Activated T-helper 17 cell treated with anti-CD3 and anti-CD28 coated beads, Interleukin-2, amount 50 U/mL, for 72 hours (primary cell): ENCODE data around the gene COG3. TPM values are rescaled to one million over a fixed set of nuclear protein-coding genes. Genes with fewer than 3 reads are reported as not detected.
A peak's percentile ranks its signal among the peaks of the same experiment; 100 is the strongest.

Experiments
- ATAC-seq: fragments of 150-1000 bp; cut with Tn5 transposase; replicated peaks from 2 replicates; pipeline ENCODE4 v1.10.0; 2021; ENCODE audit warnings: mild to moderate bottlenecking, moderate library complexity
- H3K27ac Mint-ChIP-seq: one replicate; pipeline ENCODE4 v1.8.0; 2022; ENCODE audit warnings: mixed read lengths
- H3K27me3 Mint-ChIP-seq: one replicate; pipeline ENCODE4 v1.8.0; 2022; ENCODE audit warnings: mixed read lengths
- H3K36me3 Mint-ChIP-seq: one replicate; pipeline ENCODE4 v1.8.0; 2022; ENCODE audit warnings: low read depth, mild to moderate bottlenecking, mixed read lengths
- H3K4me1 Mint-ChIP-seq: one replicate; pipeline ENCODE4 v1.8.0; 2022; ENCODE audit warnings: mixed read lengths
- H3K4me3 Mint-ChIP-seq: one replicate; pipeline ENCODE4 v1.8.0; 2022; ENCODE audit warnings: mild to moderate bottlenecking, mixed read lengths
- H3K9me3 Mint-ChIP-seq: one replicate; pipeline ENCODE4 v1.8.0; 2022; ENCODE audit warnings: mixed read lengths
- total RNA-seq, 2 donors: library from RNA; stranded (reverse); gene quantifications; one replicate each; pipeline ENCODE4 v1.2.3, GENCODE V29; 2022

COG3 gene
- total RNA-seq, 2 donors from 2014 or later, result 22.5 to 24.4 TPM

DNA sequence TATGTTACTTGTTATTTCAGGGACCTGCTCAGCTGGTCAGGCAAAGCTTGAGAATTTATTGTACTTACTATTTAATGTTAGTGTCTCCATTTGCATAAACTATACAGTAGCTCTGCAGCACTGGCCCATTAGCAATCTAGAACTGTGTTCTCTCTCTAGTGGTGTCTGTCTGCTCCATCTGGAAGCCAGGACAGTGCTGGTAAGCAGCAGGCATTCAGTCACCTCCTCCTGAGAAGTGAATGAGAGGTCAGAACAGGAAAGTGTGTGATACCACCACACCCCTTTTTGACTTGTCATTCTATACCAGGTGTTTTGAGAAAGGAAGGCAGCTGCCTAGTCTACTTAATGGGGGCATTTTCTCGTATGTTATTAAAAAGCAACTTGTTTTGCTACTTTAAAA is 3.9 kb downstream of the COG3 start:
- no peaks in the 10 kb centered on the region for H3K9me3 Mint-ChIP-seq
- no peak overlapping the region for H3K4me3 Mint-ChIP-seq
- ATAC-seq, result no peak
- H3K27ac Mint-ChIP-seq, result no peak overlapping the region
- H3K36me3 Mint-ChIP-seq, result peaks cover 34% of the 10 kb centered on the region
- H3K27me3 Mint-ChIP-seq, result no peaks in the 10 kb centered on the region
- H3K4me1 Mint-ChIP-seq, result peaks cover 52% of the 10 kb centered on the region

DNA sequence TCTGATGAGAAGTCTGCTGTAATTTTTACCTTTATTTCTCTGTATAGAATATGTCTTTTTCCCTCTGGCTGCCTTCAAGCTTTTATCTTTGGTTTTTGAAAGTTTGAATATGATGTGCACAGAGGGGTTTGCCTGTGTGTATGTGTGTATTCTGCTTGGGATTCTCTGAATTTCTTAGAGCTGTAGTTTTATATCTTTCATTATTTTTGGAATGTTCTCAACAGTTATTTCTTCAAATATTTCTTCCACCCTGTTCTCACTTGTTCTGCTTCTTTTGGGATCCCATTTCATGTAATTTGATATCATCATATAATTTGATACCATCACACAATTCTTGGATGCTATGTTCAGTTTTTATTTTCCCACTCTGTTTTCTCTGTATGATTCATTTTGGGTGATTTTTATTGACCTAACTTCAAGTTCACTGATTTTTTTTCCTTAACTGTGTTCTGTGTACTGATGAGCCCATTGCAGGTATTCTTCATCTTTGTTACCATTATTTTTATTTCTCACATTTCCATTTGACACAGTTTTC is 7.5 kb downstream of the COG3 start:
- no peaks in the 10 kb centered on the region for H3K27me3 Mint-ChIP-seq
- no peak overlapping the region for H3K27ac Mint-ChIP-seq
- H3K36me3 Mint-ChIP-seq, result peaks cover 39% of the 10 kb centered on the region
- H3K9me3 Mint-ChIP-seq, result no peaks in the 10 kb centered on the region
- ATAC-seq, result no peak
- H3K4me3 Mint-ChIP-seq, result no peak overlapping the region
- H3K4me1 Mint-ChIP-seq, result peaks cover 37% of the 10 kb centered on the region

DNA sequence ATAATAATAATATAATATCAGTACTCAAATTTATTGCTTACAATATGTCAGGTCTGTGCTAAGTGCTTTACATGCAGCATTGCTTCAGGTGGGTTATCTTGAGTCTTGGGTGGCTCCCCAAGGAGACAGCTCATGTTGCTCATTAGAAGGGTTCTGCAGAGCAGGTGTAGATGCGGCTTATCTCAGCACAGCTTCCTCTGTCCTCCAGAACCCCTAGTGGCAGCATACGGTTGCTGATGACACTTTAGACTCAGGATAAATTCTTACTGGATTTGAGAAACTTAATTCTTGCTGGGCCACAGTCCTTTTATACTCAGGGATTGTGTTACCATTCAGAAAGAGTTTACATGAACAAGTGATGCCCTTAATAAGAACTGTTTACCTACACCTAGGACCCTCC is 8.9 kb downstream of the COG3 start:
- H3K27me3 Mint-ChIP-seq, result no peaks in the 10 kb centered on the region
- ATAC-seq, result peak; percentile 71
- H3K9me3 Mint-ChIP-seq, result no peaks in the 10 kb centered on the region
- H3K4me1 Mint-ChIP-seq, result peaks cover 37% of the 10 kb centered on the region
- no peak overlapping the region for H3K27ac Mint-ChIP-seq
- peaks cover 50% of the 10 kb centered on the region for H3K36me3 Mint-ChIP-seq
- H3K4me3 Mint-ChIP-seq, result no peak overlapping the region

- H3K4me1 Mint-ChIP-seq, result peaks cover 37% of the 10 kb centered on the region
- peak overlapping the region; percentile 82 for H3K27ac Mint-ChIP-seq
- no peaks in the 10 kb centered on the region for H3K9me3 Mint-ChIP-seq
- peak overlapping the region; percentile 50 for H3K4me3 Mint-ChIP-seq
- H3K27me3 Mint-ChIP-seq, result no peaks in the 10 kb centered on the region
- peak; percentile 44 for ATAC-seq
- H3K36me3 Mint-ChIP-seq, result peaks cover 62% of the 10 kb centered on the region
These were observed 10.1 kb downstream of the COG3 start for GRCh38 chr13:45474584-45475454.

DNA sequence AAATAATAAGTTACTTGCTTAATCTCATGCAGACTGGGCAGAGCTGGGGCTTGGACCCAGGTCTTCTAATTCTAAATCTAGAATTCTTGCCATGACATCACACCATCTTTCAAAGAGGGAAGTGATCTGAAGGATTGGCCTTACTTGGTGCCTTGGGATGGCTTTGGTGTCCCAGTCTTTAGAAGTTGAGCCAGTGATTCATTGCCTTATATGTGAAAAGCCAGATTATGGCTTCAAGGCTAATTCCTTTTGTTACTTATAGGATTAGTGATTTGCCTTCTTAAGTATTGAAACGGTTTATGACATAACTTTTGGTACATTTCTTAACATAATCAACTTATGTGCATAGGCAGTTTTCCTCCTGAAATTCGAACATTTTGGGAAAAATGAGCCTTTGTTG is 14.9 kb downstream of the COG3 start:
- Mint-ChIP-seq H3K27ac (peak overlapping the region; percentile 70), H3K36me3 (peaks cover 88% of the 10 kb centered on the region), H3K4me1 (peaks cover 5% of the 10 kb centered on the region), H3K9me3 (no peaks in the 10 kb centered on the region), H3K4me3 (no peak overlapping the region), H3K27me3 (no peaks in the 10 kb centered on the region)
- ATAC-seq, result no peak

GRCh38 chr13:45481688-45482087 is 16.9 kb downstream of the COG3 start:
- Mint-ChIP-seq H3K27ac (no peak overlapping the region), H3K9me3 (no peaks in the 10 kb centered on the region), H3K27me3 (no peaks in the 10 kb centered on the region), H3K36me3 (peaks cover 80% of the 10 kb centered on the region), H3K4me1 (no peaks in the 10 kb centered on the region), H3K4me3 (no peak overlapping the region)
- ATAC-seq, result no peak

GRCh38 chr13:45482571-45483173 is 17.9 kb downstream of the COG3 start:
- Mint-ChIP-seq H3K27ac (peak overlapping the region; percentile 49), H3K4me3 (no peak overlapping the region), H3K9me3 (no peaks in the 10 kb centered on the region), H3K36me3 (peaks cover 81% of the 10 kb centered on the region), H3K27me3 (no peaks in the 10 kb centered on the region), H3K4me1 (no peaks in the 10 kb centered on the region)
- no peak for ATAC-seq

- Mint-ChIP-seq H3K27me3 (no peaks in the 10 kb centered on the region), H3K4me1 (no peaks in the 10 kb centered on the region), H3K4me3 (no peak overlapping the region), H3K36me3 (peaks cover 76% of the 10 kb centered on the region), H3K27ac (no peak overlapping the region), H3K9me3 (no peaks in the 10 kb centered on the region)
- no peak for ATAC-seq
These were observed 22.9 kb downstream of the COG3 start for GRCh38 chr13:45487604-45488003.

DNA sequence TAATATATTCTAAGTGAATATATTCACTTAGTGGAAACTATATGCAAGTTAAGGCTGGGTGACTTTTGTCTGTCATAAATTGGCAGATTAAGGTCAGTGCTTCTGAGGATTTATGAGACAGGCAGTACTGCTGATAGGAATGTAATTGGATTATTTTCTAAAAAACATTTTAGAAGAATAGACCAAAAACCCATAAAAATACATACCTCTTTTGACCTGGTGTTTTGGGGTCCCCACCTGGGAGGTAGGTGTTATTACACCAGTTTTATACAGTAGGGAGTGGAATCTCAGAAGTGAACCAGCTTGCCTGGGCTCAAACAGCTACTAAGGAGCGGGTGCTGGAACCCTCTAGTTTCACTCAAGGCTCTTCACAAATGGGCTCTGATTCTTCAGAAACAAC is 25.3 kb downstream of the COG3 start:
- no peaks in the 10 kb centered on the region for H3K9me3 Mint-ChIP-seq
- no peak overlapping the region for H3K4me3 Mint-ChIP-seq
- H3K4me1 Mint-ChIP-seq, result no peaks in the 10 kb centered on the region
- H3K27me3 Mint-ChIP-seq, result no peaks in the 10 kb centered on the region
- peaks cover 81% of the 10 kb centered on the region for H3K36me3 Mint-ChIP-seq
- no peak overlapping the region for H3K27ac Mint-ChIP-seq
- peak; percentile 50 for ATAC-seq

GRCh38 chr13:45492538-45492937 is 27.8 kb downstream of the COG3 start:
- Mint-ChIP-seq H3K27ac (no peak overlapping the region), H3K4me3 (no peak overlapping the region), H3K27me3 (no peaks in the 10 kb centered on the region), H3K9me3 (no peaks in the 10 kb centered on the region), H3K4me1 (no peaks in the 10 kb centered on the region), H3K36me3 (peaks cover 88% of the 10 kb centered on the region)
- no peak for ATAC-seq

GRCh38 chr13:45496942-45497341 is 32.2 kb downstream of the COG3 start:
- no peaks in the 10 kb centered on the region for H3K9me3 Mint-ChIP-seq
- no peak overlapping the region for H3K27ac Mint-ChIP-seq
- no peaks in the 10 kb centered on the region for H3K27me3 Mint-ChIP-seq
- peaks cover 8% of the 10 kb centered on the region for H3K4me1 Mint-ChIP-seq
- H3K4me3 Mint-ChIP-seq, result no peak overlapping the region
- no peak for ATAC-seq
- H3K36me3 Mint-ChIP-seq, result peaks cover 90% of the 10 kb centered on the region

GRCh38 chr13:45500492-45501174 is 35.9 kb downstream of the COG3 start:
- peak overlapping the region; percentile 41 for H3K27ac Mint-ChIP-seq
- ATAC-seq, result no peak
- H3K9me3 Mint-ChIP-seq, result no peaks in the 10 kb centered on the region
- peaks cover 88% of the 10 kb centered on the region for H3K36me3 Mint-ChIP-seq
- peaks cover 8% of the 10 kb centered on the region for H3K4me1 Mint-ChIP-seq
- H3K4me3 Mint-ChIP-seq, result no peak overlapping the region
- H3K27me3 Mint-ChIP-seq, result no peaks in the 10 kb centered on the region

GRCh38 chr13:45501175-45501526 is 36.4 kb downstream of the COG3 start:
- Mint-ChIP-seq H3K9me3 (no peaks in the 10 kb centered on the region), H3K36me3 (peaks cover 88% of the 10 kb centered on the region), H3K27ac (peak overlapping the region; percentile 41), H3K4me3 (no peak overlapping the region), H3K27me3 (no peaks in the 10 kb centered on the region), H3K4me1 (peaks cover 8% of the 10 kb centered on the region)
- no peak for ATAC-seq

- Mint-ChIP-seq H3K36me3 (peaks cover 85% of the 10 kb centered on the region), H3K4me1 (peaks cover 8% of the 10 kb centered on the region), H3K27me3 (no peaks in the 10 kb centered on the region), H3K4me3 (no peak overlapping the region), H3K27ac (peak overlapping the region; percentile 6), H3K9me3 (no peaks in the 10 kb centered on the region)
- no peak for ATAC-seq
These were observed 38.9 kb downstream of the COG3 start for GRCh38 chr13:45503658-45504057.
